SK-N-SH (cell line): ENCODE measurements around the gene WFDC12.

Source experiments
- CTCF ChIP-seq: fragments of 200-600 bp; sonication (generic); IDR thresholded peaks from 2 replicates; pipeline ENCODE4 v1.6.1; 2017; ENCODE audit warnings: antibody characterized with exemption, mild to moderate bottlenecking, moderate library complexity
- POLR2AphosphoS5 ChIP-seq: IDR thresholded peaks from 2 replicates; pipeline ENCODE4 v1.6.1; 2012; ENCODE audit warnings: low read depth, low read length
- YY1 ChIP-seq: IDR thresholded peaks from 2 replicates; pipeline ENCODE4 v1.4.0; 2012; ENCODE audit warnings: low read depth, mild to moderate bottlenecking
- TF ChIP-seq, protein P1 (sequence below): fragments of 150-350 bp; IDR thresholded peaks from 2 replicates; pipeline ENCODE4 v1.6.1; 2017; ENCODE audit warnings: antibody characterized with exemption, low read length, low read depth, borderline replicate concordance

- TF ChIP-seq, protein P1, sequence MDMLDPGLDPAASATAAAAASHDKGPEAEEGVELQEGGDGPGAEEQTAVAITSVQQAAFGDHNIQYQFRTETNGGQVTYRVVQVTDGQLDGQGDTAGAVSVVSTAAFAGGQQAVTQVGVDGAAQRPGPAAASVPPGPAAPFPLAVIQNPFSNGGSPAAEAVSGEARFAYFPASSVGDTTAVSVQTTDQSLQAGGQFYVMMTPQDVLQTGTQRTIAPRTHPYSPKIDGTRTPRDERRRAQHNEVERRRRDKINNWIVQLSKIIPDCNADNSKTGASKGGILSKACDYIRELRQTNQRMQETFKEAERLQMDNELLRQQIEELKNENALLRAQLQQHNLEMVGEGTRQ = no peak
- TF ChIP-seq YY1 = no peak
- no peak for TF ChIP-seq POLR2AphosphoS5
- no peak for TF ChIP-seq CTCF
These were observed 22.9 kb downstream of the WFDC12 start for GRCh38 chr20:45101333-45101850.
